Bronchial epithelial cell (primary cell): ENCODE measurements around the gene TSR3. TPM values are rescaled to one million over a fixed set of nuclear protein-coding genes. Genes with fewer than 3 reads are reported as not detected.
A peak's percentile ranks its signal among the peaks of the same experiment; 100 is the strongest.

Source experiments
- DNase-seq: peaks from one replicate; pipeline ENCODE4 v3.0.0-alpha.2; 2010; ENCODE audit warnings: low read depth
- FAIRE-seq: peaks from 2 replicates; lab custom pipeline; 2011; peaks lifted over from hg19 to GRCh38; lab: Jason Lieb, UNC
- H3K27me3 ChIP-seq: 2 replicates; pipeline ENCODE4 v1.5.1; 2011; ENCODE audit warnings: low read length; ENCODE audit not compliant: control insufficient read depth, insufficient read depth
- H3K36me3 ChIP-seq: 2 replicates; pipeline ENCODE4 v1.5.1; 2011; ENCODE audit warnings: low read length; ENCODE audit not compliant: control insufficient read depth, insufficient read depth
- H3K4me3 ChIP-seq: 2 replicates; pipeline ENCODE4 v1.5.1; 2011; ENCODE audit warnings: mild to moderate bottlenecking, low read depth, low read length, control low read depth
- CTCF ChIP-seq: IDR thresholded peaks from 2 replicates; pipeline ENCODE4 v1.5.1; 2011; ENCODE audit warnings: mild to moderate bottlenecking, moderate library complexity, low read length, control low read depth, inconsistent platforms; ENCODE audit not compliant: insufficient read depth, severe bottlenecking
- total RNA-seq: library from RNA; depleted of rRNA; stranded (reverse); fragments of >200 nt; gene quantifications from 2 replicates; pipeline ENCODE4 v1.2.1, GENCODE V29; 2014

Gene TSR3
- total RNA-seq, 1 donor from 2014 or later: 117 TPM

- H3K36me3 ChIP-seq: peaks cover 1% of the 10 kb centered on the region
- no peak for FAIRE-seq
- peak; percentile 5 for DNase-seq
- no peak for TF ChIP-seq CTCF
- H3K27me3 ChIP-seq: no peaks in the 10 kb centered on the region
- H3K4me3 ChIP-seq: peak overlapping the region; percentile 63
These were observed 27.8 kb upstream of the TSR3 start for GRCh38 chr16:1379304-1380076.

- DNase-seq (peak; percentile 66), FAIRE-seq (no peak)
- no peak for TF ChIP-seq CTCF
- peak overlapping the region; percentile 63 for H3K4me3 ChIP-seq
- H3K27me3 ChIP-seq: no peaks in the 10 kb centered on the region
- H3K36me3 ChIP-seq: peaks cover 1% of the 10 kb centered on the region
These were observed 27.2 kb upstream of the TSR3 start for GRCh38 chr16:1378804-1379303.

- Histone ChIP-seq H3K4me3 (no peak overlapping the region), H3K27me3 (no peaks in the 10 kb centered on the region), H3K36me3 (peaks cover 1% of the 10 kb centered on the region)
- TF ChIP-seq CTCF: no peak
- no peak for FAIRE-seq
- DNase-seq: no peak
These were observed 26.6 kb upstream of the TSR3 start for GRCh38 chr16:1378087-1378803.

DNA sequence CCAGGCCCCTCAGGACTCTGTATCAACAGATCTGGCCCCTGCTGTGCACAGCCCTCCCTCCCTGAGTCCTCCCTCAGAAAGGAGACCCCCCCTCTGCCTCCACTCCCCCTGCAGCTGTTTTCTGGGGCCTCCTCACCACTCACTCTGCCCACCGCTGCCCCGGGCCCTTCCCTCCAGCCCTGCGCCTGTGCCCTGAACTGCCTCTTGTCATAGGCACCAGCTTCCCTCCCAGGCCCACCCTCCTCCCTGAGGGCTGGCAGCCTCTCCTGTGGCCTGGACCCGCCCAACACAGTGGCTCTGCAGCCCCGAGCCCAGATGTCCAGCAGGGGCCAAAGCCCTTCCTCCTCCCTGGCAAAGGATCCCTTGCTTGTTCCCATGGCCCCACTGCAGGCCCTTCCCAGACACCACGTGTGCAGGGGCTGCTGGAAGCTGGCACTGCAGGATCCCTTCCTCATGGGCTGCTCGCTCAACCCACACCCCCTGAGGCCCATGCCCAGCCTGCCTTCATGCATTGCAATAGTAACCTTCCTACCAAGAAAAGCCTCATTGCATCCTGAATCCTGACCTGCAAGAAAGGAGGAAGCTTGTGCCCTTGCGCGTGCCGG lies 25.8 kb upstream of the TSR3 start:
- peaks cover 1% of the 10 kb centered on the region for H3K36me3 ChIP-seq
- TF ChIP-seq CTCF: no peak
- no peak overlapping the region for H3K4me3 ChIP-seq
- H3K27me3 ChIP-seq: no peaks in the 10 kb centered on the region
- DNase-seq: no peak
- no peak for FAIRE-seq

GRCh38 chr16:1375741-1376410 lies 24.2 kb upstream of the TSR3 start:
- Histone ChIP-seq H3K27me3 (no peaks in the 10 kb centered on the region), H3K36me3 (peaks cover 2% of the 10 kb centered on the region), H3K4me3 (no peak overlapping the region)
- FAIRE-seq: no peak
- no peak for DNase-seq
- no peak for TF ChIP-seq CTCF
